Endothelial cell (in vitro differentiated cells): ENCODE data around the gene CD3D. TPM values are rescaled to one million over a fixed set of nuclear protein-coding genes. Genes with fewer than 3 reads are reported as not detected.
A peak's percentile ranks its signal among the peaks of the same experiment; 100 is the strongest.

Source experiments
- DNase-seq: peaks from one replicate; pipeline ENCODE4 v3.0.0; 2021; ENCODE audit warnings: low spot score
- H3K27ac Mint-ChIP-seq: one replicate; pipeline ENCODE4 v1.8.0; 2021; ENCODE audit warnings: mixed read lengths, inconsistent platforms; ENCODE audit not compliant: unreplicated experiment
- H3K27me3 Mint-ChIP-seq: one replicate; pipeline ENCODE4 v1.8.0; 2021; ENCODE audit warnings: mild to moderate bottlenecking, moderate library complexity, mixed read lengths, inconsistent platforms; ENCODE audit not compliant: unreplicated experiment
- H3K36me3 Mint-ChIP-seq: one replicate; pipeline ENCODE4 v1.8.0; 2021; ENCODE audit warnings: mild to moderate bottlenecking, low read depth, mixed read lengths, inconsistent platforms; ENCODE audit not compliant: unreplicated experiment
- H3K4me1 Mint-ChIP-seq: one replicate; pipeline ENCODE4 v1.8.0; 2021; ENCODE audit warnings: mild to moderate bottlenecking, mixed read lengths, inconsistent platforms; ENCODE audit not compliant: unreplicated experiment
- H3K4me3 Mint-ChIP-seq: one replicate; pipeline ENCODE4 v1.8.0; 2021; ENCODE audit warnings: mild to moderate bottlenecking, mixed read lengths, inconsistent platforms; ENCODE audit not compliant: unreplicated experiment
- H3K9me3 Mint-ChIP-seq: one replicate; pipeline ENCODE4 v1.8.0; 2021; ENCODE audit warnings: mixed read lengths, inconsistent platforms; ENCODE audit not compliant: unreplicated experiment
- long read RNA-seq: library from polyadenylated mRNA; unstranded; transcript quantifications from one replicate; pipeline ENCODE4 v2.0.0, GENCODE V29; 2020; ENCODE audit not compliant: unreplicated experiment
- total RNA-seq: library from RNA; stranded (reverse); fragmentation: NEBNext Ultra II Directional; extraction: Animal tissue kit (Norgen Biotek cat#: 25700); gene quantifications from one replicate; pipeline ENCODE4 v1.2.1, GENCODE V29; 2021; ENCODE audit not compliant: unreplicated experiment
- TF ChIP-seq, protein P1 (sequence below): fragments of 200-600 bp; sonication (generic); IDR thresholded peaks from one replicate; pipeline ENCODE4 v1.5.0; 2021; ENCODE audit warnings: antibody characterized with exemption; ENCODE audit not compliant: unreplicated experiment

Gene CD3D
- total RNA-seq = not detected
- long read RNA-seq = 0 reads

DNA sequence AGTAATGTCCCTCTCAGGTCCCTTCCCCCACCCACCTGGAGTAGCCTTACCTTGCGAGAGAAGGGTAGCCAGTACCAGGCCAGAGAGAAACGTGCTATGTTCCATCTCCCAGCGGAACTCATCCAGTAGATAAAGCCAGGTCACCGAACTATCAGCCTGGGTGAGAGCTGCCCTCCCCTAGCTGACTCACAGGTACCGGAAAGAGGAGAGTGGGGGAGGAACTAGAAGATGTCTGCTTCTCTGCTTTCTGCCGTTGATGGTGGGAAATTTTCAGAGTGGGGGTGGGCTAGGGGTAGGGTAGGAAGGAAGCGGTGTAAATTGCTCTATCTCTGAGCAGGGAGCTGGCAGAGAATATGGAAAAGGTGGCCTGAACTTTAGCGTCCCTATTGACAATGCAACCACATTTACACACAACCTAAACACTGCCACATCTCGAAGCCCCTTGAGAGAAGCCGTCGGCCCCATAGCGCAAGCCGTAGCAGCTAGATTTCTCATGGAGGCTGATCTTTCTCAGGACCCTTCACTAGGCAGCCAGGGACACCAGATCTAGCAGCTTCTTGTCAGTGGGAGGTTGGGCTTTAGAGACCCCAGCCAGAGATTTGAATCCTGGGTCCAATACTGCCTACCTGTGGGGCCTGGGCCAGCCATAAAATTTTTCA is at the start of gene CD3D:
Gene CD3D (minus strand): TSS at position 203 of the 659 bp plus-strand sequence. CDS start 98 bp downstream, at position 105.
- Mint-ChIP-seq H3K27ac (no peak within 1 kb of the TSS), H3K27me3 (peaks cover 5% of the 10 kb centered on the region)
- TF ChIP-seq, protein P1, sequence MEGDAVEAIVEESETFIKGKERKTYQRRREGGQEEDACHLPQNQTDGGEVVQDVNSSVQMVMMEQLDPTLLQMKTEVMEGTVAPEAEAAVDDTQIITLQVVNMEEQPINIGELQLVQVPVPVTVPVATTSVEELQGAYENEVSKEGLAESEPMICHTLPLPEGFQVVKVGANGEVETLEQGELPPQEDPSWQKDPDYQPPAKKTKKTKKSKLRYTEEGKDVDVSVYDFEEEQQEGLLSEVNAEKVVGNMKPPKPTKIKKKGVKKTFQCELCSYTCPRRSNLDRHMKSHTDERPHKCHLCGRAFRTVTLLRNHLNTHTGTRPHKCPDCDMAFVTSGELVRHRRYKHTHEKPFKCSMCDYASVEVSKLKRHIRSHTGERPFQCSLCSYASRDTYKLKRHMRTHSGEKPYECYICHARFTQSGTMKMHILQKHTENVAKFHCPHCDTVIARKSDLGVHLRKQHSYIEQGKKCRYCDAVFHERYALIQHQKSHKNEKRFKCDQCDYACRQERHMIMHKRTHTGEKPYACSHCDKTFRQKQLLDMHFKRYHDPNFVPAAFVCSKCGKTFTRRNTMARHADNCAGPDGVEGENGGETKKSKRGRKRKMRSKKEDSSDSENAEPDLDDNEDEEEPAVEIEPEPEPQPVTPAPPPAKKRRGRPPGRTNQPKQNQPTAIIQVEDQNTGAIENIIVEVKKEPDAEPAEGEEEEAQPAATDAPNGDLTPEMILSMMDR = no peak

GRCh38 chr11:118383657-118384056 is 41.2 kb upstream of the CD3D start:
- TF ChIP-seq, protein P1 = no peak
- H3K36me3 Mint-ChIP-seq = peaks cover 30% of the 10 kb centered on the region
- no peaks in the 10 kb centered on the region for H3K9me3 Mint-ChIP-seq
- H3K27me3 Mint-ChIP-seq = peaks cover 1% of the 10 kb centered on the region
- H3K4me3 Mint-ChIP-seq = peak overlapping the region; percentile 31
- H3K27ac Mint-ChIP-seq = no peak overlapping the region
- DNase-seq = no peak
- no peaks in the 10 kb centered on the region for H3K4me1 Mint-ChIP-seq

More for the DNA sequence above, at the start of gene CD3D:
- Mint-ChIP-seq H3K4me3 (no peak within 1 kb of the TSS), H3K9me3 (no peaks in the 10 kb centered on the region), H3K4me1 (peaks cover 2% of the 10 kb centered on the region), H3K36me3 (no peaks in the 10 kb centered on the region)
- DNase-seq = no peak

DNA sequence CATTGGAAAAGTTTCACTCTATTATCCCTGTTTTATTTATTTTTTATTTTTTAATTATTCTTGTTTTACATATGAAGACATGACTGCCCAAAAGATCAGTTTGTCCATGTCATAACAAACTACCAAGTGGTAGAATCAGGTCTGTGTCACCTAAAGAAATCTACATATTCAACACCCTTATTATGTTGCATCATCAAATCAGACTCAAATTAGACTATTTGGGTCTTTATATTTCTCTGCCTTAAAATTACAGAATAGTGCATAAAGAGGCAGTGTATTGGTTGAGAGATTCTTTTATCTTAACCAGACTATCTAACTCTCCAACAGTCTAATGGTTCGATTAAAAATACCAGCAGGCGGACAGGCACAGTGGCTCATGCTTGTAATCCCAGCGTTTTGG is 40.4 kb upstream of the CD3D start:
- Mint-ChIP-seq H3K36me3 (peaks cover 30% of the 10 kb centered on the region), H3K27me3 (peaks cover 1% of the 10 kb centered on the region), H3K27ac (no peak overlapping the region), H3K4me1 (no peaks in the 10 kb centered on the region), H3K4me3 (no peak overlapping the region), H3K9me3 (no peaks in the 10 kb centered on the region)
- no peak for DNase-seq
- TF ChIP-seq, protein P1 = no peak

DNA sequence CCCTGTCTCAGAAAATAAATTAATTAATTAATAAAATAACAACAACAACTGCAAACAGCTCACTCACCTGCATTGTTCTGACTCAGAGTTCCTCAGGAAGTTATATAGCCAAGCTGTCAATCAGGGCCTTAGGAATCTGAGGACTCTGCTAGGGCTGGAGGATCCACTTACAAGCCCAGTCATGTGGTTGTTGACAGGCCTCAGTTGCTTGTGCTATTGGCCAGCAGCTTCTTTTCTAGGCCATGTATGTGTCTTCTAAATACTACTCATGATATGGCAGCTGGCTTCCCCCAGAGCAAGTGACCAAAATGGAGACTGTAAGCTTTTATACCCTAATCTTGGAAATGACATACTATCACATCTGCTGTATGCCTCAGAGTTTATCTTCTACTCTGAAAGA is 38.1 kb upstream of the CD3D start:
- Mint-ChIP-seq H3K36me3 (peaks cover 27% of the 10 kb centered on the region), H3K9me3 (no peaks in the 10 kb centered on the region), H3K4me1 (no peaks in the 10 kb centered on the region), H3K27ac (no peak overlapping the region), H3K4me3 (no peak overlapping the region), H3K27me3 (peaks cover 1% of the 10 kb centered on the region)
- no peak for DNase-seq
- TF ChIP-seq, protein P1 = no peak

DNA sequence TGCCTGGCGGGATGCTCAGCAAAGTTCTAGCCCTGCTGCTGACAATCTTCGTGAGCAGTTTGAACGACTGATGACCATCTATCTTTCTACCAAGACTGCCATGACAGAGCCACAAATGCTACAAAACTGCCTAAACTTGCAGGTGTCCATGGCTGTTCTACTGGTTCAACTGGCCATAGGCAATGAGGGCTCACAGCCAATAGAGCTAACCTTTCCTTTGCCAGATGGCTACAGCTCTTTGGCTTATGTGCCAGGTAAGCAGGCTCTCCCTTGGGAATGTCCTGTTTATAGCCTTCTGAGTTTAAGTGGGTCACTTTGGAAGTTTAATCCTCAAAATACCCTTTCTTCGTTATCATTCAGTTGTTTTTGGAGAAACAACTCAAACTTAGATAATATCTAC is 37.0 kb upstream of the CD3D start:
- Mint-ChIP-seq H3K27ac (no peak overlapping the region), H3K4me3 (no peak overlapping the region), H3K4me1 (no peaks in the 10 kb centered on the region), H3K27me3 (peaks cover 1% of the 10 kb centered on the region), H3K36me3 (peaks cover 23% of the 10 kb centered on the region), H3K9me3 (no peaks in the 10 kb centered on the region)
- TF ChIP-seq, protein P1 = no peak
- DNase-seq = no peak
